ENCODE results near the gene GDPD3.
A peak's percentile ranks its signal among the peaks of the same experiment; 100 is the strongest.
"Not testable (repeated sequence)": the region's sequence is repeated elsewhere in the genome, so short reads cannot be mapped to it uniquely, and the experiment has no call there.

The GDPD3 gene

DNA sequence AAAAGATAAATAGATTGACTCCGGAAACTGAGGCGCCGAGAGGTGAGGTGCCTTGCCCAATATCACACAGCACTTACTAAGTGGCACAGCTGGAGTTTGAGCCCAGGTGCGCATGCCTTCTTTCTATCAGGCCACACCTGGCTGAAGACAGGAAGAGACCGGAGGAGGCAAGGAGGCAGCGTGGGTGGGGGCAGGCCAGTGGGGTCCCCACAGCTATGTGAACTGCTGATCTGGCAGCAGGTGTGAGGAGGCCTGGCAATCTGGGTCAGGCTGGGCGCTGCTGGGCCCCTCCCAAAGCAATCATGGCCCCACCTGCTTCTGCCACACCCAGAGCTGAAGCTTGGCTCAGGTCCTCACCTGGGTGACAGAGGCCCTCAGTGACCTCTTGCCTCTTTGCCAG, 1.9 kb upstream of the GDPD3 start:
- no CpG with 5 or more reads among the region's 7 CpGs for WGBS (ENCODE audit: extremely low coverage, insufficient coverage, low lambda C conversion rate)
- Histone ChIP-seq H2BK5ac (ENCODE audit: low read length) (no peak overlapping the region), H2BK15ac (replicated peaks; ENCODE audit: low read depth) (no peak overlapping the region), H3K79me1 (ENCODE audit: low read length) (no peaks in the 10 kb centered on the region), H3K4me3 (ENCODE audit: low read length) (no peak overlapping the region), H3K23ac (ENCODE audit: low read length) (no peak overlapping the region), H3K9ac (ENCODE audit: low read length) (no peak overlapping the region), H4K5ac (ENCODE audit: low read length) (no peak overlapping the region), H4K8ac (ENCODE audit: low read depth, low read length) (no peak overlapping the region), H3K4me2 (ENCODE audit: low read length) (no peak overlapping the region), H3K79me2 (ENCODE audit: control insufficient read depth, insufficient read depth, low read length) (no peaks in the 10 kb centered on the region), H3K27ac (ENCODE audit: low read depth, low read length) (no peak overlapping the region), H2BK120ac (ENCODE audit: low read depth, low read length) (no peak overlapping the region), H3K56ac (ENCODE audit: low read length) (no peak overlapping the region), H3K4ac (ENCODE audit: low read depth, low read length) (no peak overlapping the region), H2AK5ac (ENCODE audit: low read length) (no peak overlapping the region), H3K27me3 (ENCODE audit: insufficient read depth, low read length, poor library complexity) (no peaks in the 10 kb centered on the region), H3K18ac (ENCODE audit: low read length) (no peak overlapping the region), H3K4me1 (ENCODE audit: control insufficient read depth, low read depth, low read length) (no peaks in the 10 kb centered on the region), H3K36me3 (ENCODE audit: control insufficient read depth, insufficient read depth, low read length) (peaks cover 7% of the 10 kb centered on the region)
- DNase-seq = no peak

DNA sequence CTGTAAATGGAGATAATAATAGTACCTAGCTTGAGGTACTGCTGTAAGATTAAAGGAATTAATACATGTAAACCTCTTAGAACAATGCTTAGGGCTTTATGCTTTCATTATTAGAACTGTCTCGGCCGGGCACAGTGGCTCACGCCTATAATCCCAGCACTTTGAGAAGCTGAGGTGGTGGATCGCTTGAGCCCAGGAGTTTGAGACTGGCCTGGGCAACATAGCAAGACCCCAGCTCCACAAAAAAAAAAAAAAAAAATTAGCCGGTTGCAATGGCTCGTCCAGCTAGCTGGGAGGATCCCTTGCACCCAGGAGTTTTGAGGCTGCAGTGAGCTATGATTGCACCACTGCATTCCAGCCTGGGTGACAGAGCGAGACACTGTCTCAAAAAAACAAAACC, 1.5 kb upstream of the GDPD3 start:
- H4K5ac ChIP-seq (ENCODE audit: low read length); H4K8ac ChIP-seq (ENCODE audit: low read depth, low read length); H3K23ac ChIP-seq (ENCODE audit: low read length); H3K27me3 ChIP-seq (ENCODE audit: insufficient read depth, low read length, poor library complexity); H3K4me1 ChIP-seq (ENCODE audit: control insufficient read depth, low read depth, low read length); H3K4ac ChIP-seq (ENCODE audit: low read depth, low read length); H2BK15ac ChIP-seq (replicated peaks; ENCODE audit: low read depth); DNase-seq; H3K18ac ChIP-seq (ENCODE audit: low read length); H3K9ac ChIP-seq (ENCODE audit: low read length); H3K4me3 ChIP-seq (ENCODE audit: low read length); H2AK5ac ChIP-seq (ENCODE audit: low read length); H2BK120ac ChIP-seq (ENCODE audit: low read depth, low read length); H3K36me3 ChIP-seq (ENCODE audit: control insufficient read depth, insufficient read depth, low read length); H3K4me2 ChIP-seq (ENCODE audit: low read length); H3K79me2 ChIP-seq (ENCODE audit: control insufficient read depth, insufficient read depth, low read length); H3K79me1 ChIP-seq (ENCODE audit: low read length); H2BK5ac ChIP-seq (ENCODE audit: low read length); H3K27ac ChIP-seq (ENCODE audit: low read depth, low read length); H3K56ac ChIP-seq (ENCODE audit: low read length): not testable (repeated sequence)
- no CpG with 5 or more reads among the region's 7 CpGs for WGBS (ENCODE audit: extremely low coverage, insufficient coverage, low lambda C conversion rate)

DNA sequence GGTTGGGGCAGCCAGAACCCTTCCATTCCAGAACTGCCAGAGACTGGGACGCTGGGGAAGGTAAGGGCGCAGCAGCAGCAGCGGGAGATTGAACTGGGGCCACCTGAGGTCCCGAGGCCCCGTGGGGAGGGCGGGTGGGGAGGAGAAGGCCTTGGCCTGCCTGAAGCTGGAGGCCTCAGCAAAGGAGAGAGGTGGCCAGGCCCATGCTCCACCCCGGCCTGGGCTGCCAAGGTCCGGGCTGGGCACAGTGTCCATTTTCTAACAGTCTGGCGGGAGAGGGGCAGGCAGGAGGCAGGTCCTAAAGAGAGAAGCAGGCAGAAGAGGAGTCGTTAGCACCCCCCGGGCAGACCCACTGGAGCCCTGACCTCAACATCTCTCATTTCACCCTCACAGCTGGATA, 1.1 kb upstream of the GDPD3 start:
- no peak for DNase-seq
- Histone ChIP-seq H3K56ac (ENCODE audit: low read length) (no peak overlapping the region), H3K36me3 (ENCODE audit: control insufficient read depth, insufficient read depth, low read length) (peaks cover 6% of the 10 kb centered on the region), H3K4me1 (ENCODE audit: control insufficient read depth, low read depth, low read length) (no peaks in the 10 kb centered on the region), H3K18ac (ENCODE audit: low read length) (no peak overlapping the region), H2BK120ac (ENCODE audit: low read depth, low read length) (no peak overlapping the region), H3K4ac (ENCODE audit: low read depth, low read length) (no peak overlapping the region), H3K79me1 (ENCODE audit: low read length) (no peaks in the 10 kb centered on the region), H4K8ac (ENCODE audit: low read depth, low read length) (no peak overlapping the region), H3K27me3 (ENCODE audit: insufficient read depth, low read length, poor library complexity) (no peaks in the 10 kb centered on the region), H3K27ac (ENCODE audit: low read depth, low read length) (no peak overlapping the region), H2BK15ac (replicated peaks; ENCODE audit: low read depth) (no peak overlapping the region), H3K79me2 (ENCODE audit: control insufficient read depth, insufficient read depth, low read length) (no peaks in the 10 kb centered on the region), H2AK5ac (ENCODE audit: low read length) (no peak overlapping the region), H3K23ac (ENCODE audit: low read length) (no peak overlapping the region), H2BK5ac (ENCODE audit: low read length) (no peak overlapping the region), H3K4me2 (ENCODE audit: low read length) (no peak overlapping the region), H4K5ac (ENCODE audit: low read length) (no peak overlapping the region), H3K9ac (ENCODE audit: low read length) (no peak overlapping the region), H3K4me3 (ENCODE audit: low read length) (no peak overlapping the region)
- WGBS (ENCODE audit: extremely low coverage, insufficient coverage, low lambda C conversion rate) = no CpG with 5 or more reads among the region's 11 CpGs

DNA sequence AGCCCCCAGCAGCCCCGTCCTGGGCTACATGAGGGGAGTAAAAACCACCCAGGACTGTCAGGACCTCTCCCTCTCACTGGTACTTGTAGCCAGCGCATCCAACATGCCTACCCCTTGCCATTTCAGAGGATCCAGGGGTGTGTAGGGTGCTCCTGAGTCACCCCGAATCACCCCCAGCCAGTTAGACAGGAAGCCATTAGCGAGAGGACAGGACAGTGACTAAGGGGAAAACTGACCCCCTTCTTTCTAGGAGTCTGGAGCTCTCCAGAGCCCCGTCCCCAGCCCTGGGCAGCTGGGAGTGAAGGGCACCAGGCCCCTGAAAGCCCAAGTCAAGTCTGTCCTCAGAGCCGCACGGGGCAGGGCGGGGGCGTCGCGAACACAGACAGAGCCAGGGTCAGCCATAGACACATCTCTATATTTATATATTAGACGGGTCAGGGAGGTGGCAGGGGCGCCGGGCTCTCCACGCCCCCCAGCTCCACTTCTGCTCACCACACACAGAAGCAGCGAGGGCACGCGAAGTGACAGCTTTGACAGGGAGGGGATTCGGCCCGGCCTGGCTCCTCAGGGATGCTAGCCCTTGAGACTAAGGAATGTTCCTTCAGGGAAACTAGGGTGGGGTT, 485 bp upstream of the GDPD3 start:
- no peak overlapping the region for H2AK5ac ChIP-seq (ENCODE audit: low read length)
- no peak overlapping the region for H3K56ac ChIP-seq (ENCODE audit: low read length)
- H3K4me3 ChIP-seq (ENCODE audit: low read length) = no peak overlapping the region
- H3K27ac ChIP-seq (ENCODE audit: low read depth, low read length) = no peak overlapping the region
- H3K18ac ChIP-seq (ENCODE audit: low read length) = no peak overlapping the region
- H2BK120ac ChIP-seq (ENCODE audit: low read depth, low read length) = no peak overlapping the region
- H3K79me2 ChIP-seq (ENCODE audit: control insufficient read depth, insufficient read depth, low read length) = no peaks in the 10 kb centered on the region
- H2BK15ac ChIP-seq (replicated peaks; ENCODE audit: low read depth) = no peak overlapping the region
- H4K5ac ChIP-seq (ENCODE audit: low read length) = no peak overlapping the region
- no CpG with 5 or more reads among the region's 20 CpGs for WGBS (ENCODE audit: extremely low coverage, insufficient coverage, low lambda C conversion rate)
- no peaks in the 10 kb centered on the region for H3K4me1 ChIP-seq (ENCODE audit: control insufficient read depth, low read depth, low read length)
- peaks cover 4% of the 10 kb centered on the region for H3K36me3 ChIP-seq (ENCODE audit: control insufficient read depth, insufficient read depth, low read length)
- H3K23ac ChIP-seq (ENCODE audit: low read length) = no peak overlapping the region
- no peaks in the 10 kb centered on the region for H3K79me1 ChIP-seq (ENCODE audit: low read length)
- no peak overlapping the region for H3K4ac ChIP-seq (ENCODE audit: low read depth, low read length)
- no peak overlapping the region for H2BK5ac ChIP-seq (ENCODE audit: low read length)
- no peak overlapping the region for H3K9ac ChIP-seq (ENCODE audit: low read length)
- H3K27me3 ChIP-seq (ENCODE audit: insufficient read depth, low read length, poor library complexity) = no peaks in the 10 kb centered on the region
- H4K8ac ChIP-seq (ENCODE audit: low read depth, low read length) = no peak overlapping the region
- no peak overlapping the region for H3K4me2 ChIP-seq (ENCODE audit: low read length)
- no peak for DNase-seq

DNA sequence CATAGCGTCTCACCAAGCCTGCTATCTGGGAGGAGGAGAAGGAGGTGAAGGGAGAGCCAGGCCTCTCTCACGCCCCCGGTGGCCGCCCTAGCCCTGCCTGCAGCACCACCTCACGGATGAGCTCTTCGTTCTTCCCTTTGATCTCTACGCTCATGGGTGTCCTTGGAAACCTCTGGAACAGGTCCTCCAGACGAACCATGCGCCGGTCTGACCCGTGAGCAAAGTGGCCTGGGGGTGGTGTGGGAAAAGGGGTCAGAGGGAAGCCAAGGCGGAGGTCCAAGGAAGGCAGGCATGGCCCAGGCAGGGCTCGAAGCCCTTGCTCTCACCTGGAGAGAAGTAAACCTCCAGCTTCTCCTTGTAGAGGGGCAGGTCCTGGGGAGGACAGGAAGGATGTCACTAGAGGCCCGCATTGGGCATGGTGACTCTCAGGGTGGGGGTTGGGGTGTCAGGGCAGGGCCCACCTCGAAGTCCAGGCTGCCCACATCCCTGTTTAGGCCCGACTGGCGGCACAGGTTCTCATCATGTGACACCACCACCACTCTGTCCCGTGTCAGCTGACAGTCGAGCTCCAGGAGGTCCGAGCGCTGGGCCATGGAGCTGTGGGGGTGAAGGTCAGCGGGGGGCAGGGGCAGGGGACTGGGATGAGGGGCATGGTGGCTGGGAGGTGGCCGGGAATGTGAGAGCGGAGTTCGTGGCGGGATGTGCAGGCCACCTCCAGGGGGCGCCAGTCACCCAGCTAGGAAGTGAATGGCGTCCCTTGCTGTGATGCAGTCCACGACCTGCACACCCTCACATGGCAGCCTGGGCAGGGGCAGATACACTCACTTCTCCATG, 923 bp downstream of the GDPD3 start:
- WGBS (ENCODE audit: extremely low coverage, insufficient coverage, low lambda C conversion rate) = no CpG with 5 or more reads among the region's 29 CpGs
- Histone ChIP-seq H2BK120ac (ENCODE audit: low read depth, low read length) (no peak overlapping the region), H3K18ac (ENCODE audit: low read length) (no peak overlapping the region), H3K27ac (ENCODE audit: low read depth, low read length) (no peak overlapping the region), H3K9ac (ENCODE audit: low read length) (no peak overlapping the region), H2BK5ac (ENCODE audit: low read length) (no peak overlapping the region), H2BK15ac (replicated peaks; ENCODE audit: low read depth) (no peak overlapping the region), H3K56ac (ENCODE audit: low read length) (no peak overlapping the region), H3K23ac (ENCODE audit: low read length) (no peak overlapping the region), H2AK5ac (ENCODE audit: low read length) (no peak overlapping the region), H4K5ac (ENCODE audit: low read length) (no peak overlapping the region), H3K4me3 (ENCODE audit: low read length) (no peak overlapping the region), H3K36me3 (ENCODE audit: control insufficient read depth, insufficient read depth, low read length) (peaks cover 2% of the 10 kb centered on the region), H4K8ac (ENCODE audit: low read depth, low read length) (no peak overlapping the region), H3K79me2 (ENCODE audit: control insufficient read depth, insufficient read depth, low read length) (no peaks in the 10 kb centered on the region), H3K4me2 (ENCODE audit: low read length) (no peak overlapping the region), H3K79me1 (ENCODE audit: low read length) (no peaks in the 10 kb centered on the region), H3K27me3 (ENCODE audit: insufficient read depth, low read length, poor library complexity) (no peaks in the 10 kb centered on the region), H3K4me1 (ENCODE audit: control insufficient read depth, low read depth, low read length) (no peaks in the 10 kb centered on the region), H3K4ac (ENCODE audit: low read depth, low read length) (no peak overlapping the region)
- peak; percentile 74 for DNase-seq

All from mesendoderm (in vitro differentiated cells).